ENCODE results near the gene METTL27. TPM values are rescaled to one million over a fixed set of nuclear protein-coding genes. Genes with fewer than 3 reads are reported as not detected.
"Not testable (repeated sequence)": the region's sequence is repeated elsewhere in the genome, so short reads cannot be mapped to it uniquely, and the experiment has no call there.

Gene METTL27
- polyA plus RNA-seq, 3 donors = 1.1 to 2.1 (median 1.2) TPM

- Histone ChIP-seq H3K4me2 (replicated peaks; ENCODE audit: extremely low read depth, low read length, poor library complexity, severe bottlenecking) (no peak overlapping the region), H3K4me3 (replicated peaks in 1 of 3; ENCODE audit: low read depth in 2 of 3, low read length in 3 of 3) (no peak overlapping the region), H2AFZ (ENCODE audit: insufficient read depth, low read depth, low read length, poor library complexity, severe bottlenecking) (no peak overlapping the region), H3K9ac (ENCODE audit: insufficient read depth, low read length, poor library complexity, severe bottlenecking) (no peak overlapping the region), H3K79me2 (ENCODE audit: insufficient read depth, low read length) (no peaks in the 10 kb centered on the region), H4K20me1 (ENCODE audit: insufficient read depth, low read length) (no peaks in the 10 kb centered on the region), H3K36me3 (replicated peaks in 1 of 2; ENCODE audit: control insufficient read depth in 1 of 2, insufficient read depth in 2 of 2, low read length in 2 of 2) (no peaks in the 10 kb centered on the region), H3K9me3 (replicated peaks in 1 of 2; ENCODE audit: control insufficient read depth in 1 of 2, insufficient read depth in 1 of 2, low read length in 2 of 2) (no peaks in the 10 kb centered on the region), H3K27me3 (ENCODE audit: control insufficient read depth in 2 of 2, insufficient read depth in 2 of 2, low read length in 2 of 2) (no peaks in the 10 kb centered on the region), H3K27ac (ENCODE audit: low read depth in 1 of 2, low read length in 2 of 2) (no peak overlapping the region), H3K4me1 (ENCODE audit: control insufficient read depth in 1 of 2, insufficient read depth in 2 of 2, low read length in 2 of 2) (peaks cover 62 to 74% of the 10 kb centered on the region in 2 donors)
- intact Hi-C loops (cut with micrococcal nuclease) = no loop called here
- H3K4me3 Mint-ChIP-seq = no peak overlapping the region
- peaks cover 10 to 22% (median 13%) of the 10 kb centered on the region in 3 donors for H3K27me3 Mint-ChIP-seq (ENCODE audit: low read depth in 3 of 3)
- no peak for TF ChIP-seq CTCF (IDR thresholded peaks at IDR 0.05)
- H3K27ac Mint-ChIP-seq = peak overlapping the region in 3 of 7 donors; percentile 37 to 87 (median 79)
- 100% methylated on average over 3 of the region's 10 CpGs for WGBS (ENCODE audit: insufficient coverage)
- no peak for DNase-seq
- no peaks in the 10 kb centered on the region for H3K36me3 Mint-ChIP-seq
- peaks cover 0 to 2% (median 0%) of the 10 kb centered on the region in 7 donors for H3K9me3 Mint-ChIP-seq
- H3K4me1 Mint-ChIP-seq = peaks cover 62% of the 10 kb centered on the region
Measured at GRCh38 chr7:73847941-73848723, 5.8 kb upstream of the METTL27 start.

GRCh38 chr7:73845701-73846195 lies 3.4 kb upstream of the METTL27 start:
- H3K9me3 Mint-ChIP-seq; H3K9me3 ChIP-seq (replicated peaks in 1 of 2; ENCODE audit: control insufficient read depth in 1 of 2, insufficient read depth in 1 of 2, low read length in 2 of 2); H4K20me1 ChIP-seq (ENCODE audit: insufficient read depth, low read length); H3K9ac ChIP-seq (ENCODE audit: insufficient read depth, low read length, poor library complexity, severe bottlenecking); H3K36me3 Mint-ChIP-seq; H3K36me3 ChIP-seq (replicated peaks in 1 of 2; ENCODE audit: control insufficient read depth in 1 of 2, insufficient read depth in 2 of 2, low read length in 2 of 2); H3K27me3 ChIP-seq (ENCODE audit: control insufficient read depth in 2 of 2, insufficient read depth in 2 of 2, low read length in 2 of 2); H3K79me2 ChIP-seq (ENCODE audit: insufficient read depth, low read length); intact Hi-C loops (cut with micrococcal nuclease): not testable (repeated sequence)
- Mint-ChIP-seq H3K4me3 (peak overlapping the region; percentile 42 to 86), H3K4me1 (peaks cover 55% of the 10 kb centered on the region), H3K27me3 (ENCODE audit: low read depth in 3 of 3) (peaks cover 10 to 17% (median 13%) of the 10 kb centered on the region in 3 donors), H3K27ac (peak overlapping the region; percentile 81 to 94 (median 89))
- peak; percentile 52 to 72 (median 70) for DNase-seq
- peak overlapping the region; percentile 1 for H2AFZ ChIP-seq (ENCODE audit: insufficient read depth, low read depth, low read length, poor library complexity, severe bottlenecking)
- H3K4me1 ChIP-seq (ENCODE audit: control insufficient read depth in 1 of 2, insufficient read depth in 2 of 2, low read length in 2 of 2) = peaks cover 62 to 71% of the 10 kb centered on the region in 2 donors
- peak overlapping the region; percentile 34 for H3K4me2 ChIP-seq (replicated peaks; ENCODE audit: extremely low read depth, low read length, poor library complexity, severe bottlenecking)
- 42% methylated on average over 4 of the region's 12 CpGs for WGBS (ENCODE audit: insufficient coverage)
- peak overlapping the region; percentile 42 to 61 for H3K27ac ChIP-seq (ENCODE audit: low read depth in 1 of 2, low read length in 2 of 2)
- H3K4me3 ChIP-seq (replicated peaks in 1 of 3; ENCODE audit: low read depth in 2 of 3, low read length in 3 of 3) = peak overlapping the region in 1 of 3 experiments; percentile 34
